Osteoblast (primary cell): ENCODE data around the gene POTEJ. TPM values are rescaled to one million over a fixed set of nuclear protein-coding genes. Genes with fewer than 3 reads are reported as not detected.
"Not testable (repeated sequence)": the region's sequence is repeated elsewhere in the genome, so short reads cannot be mapped to it uniquely, and the experiment has no call there.

Experiments
- DNase-seq: peaks from one replicate; pipeline ENCODE4 v3.0.0; 2011; ENCODE audit warnings: low spot score, mixed read lengths; ENCODE audit not compliant: insufficient read length; ENCODE audit errors: missing footprints
- H2AFZ ChIP-seq: 2 replicates; pipeline ENCODE4 v1.6.0; 2011; ENCODE audit warnings: mild to moderate bottlenecking, low read length
- H3K27ac ChIP-seq: 2 replicates; pipeline ENCODE4 v1.5.1; 2011; ENCODE audit warnings: mild to moderate bottlenecking, low read depth, low read length, moderate library complexity
- H3K27me3 ChIP-seq: 2 replicates; pipeline ENCODE4 v1.6.0; 2012; ENCODE audit warnings: mild to moderate bottlenecking, control low read depth, inconsistent platforms, low read length, moderate library complexity; ENCODE audit not compliant: insufficient read depth
- H3K36me3 ChIP-seq: 2 replicates; pipeline ENCODE4 v1.5.1; 2011; ENCODE audit warnings: mild to moderate bottlenecking, low read length, control low read depth, moderate library complexity; ENCODE audit not compliant: insufficient read depth
- H3K4me1 ChIP-seq: 2 replicates; pipeline ENCODE4 v1.5.1; 2011; ENCODE audit warnings: mild to moderate bottlenecking, low read length, control low read depth, moderate library complexity; ENCODE audit not compliant: insufficient read depth
- H3K4me2 ChIP-seq: 2 replicates; pipeline ENCODE4 v1.6.0; 2011; ENCODE audit warnings: mild to moderate bottlenecking, low read length; ENCODE audit not compliant: insufficient read depth
- H3K4me3 ChIP-seq: fragments of 200-600 bp; sonication (generic); 3 replicates; pipeline ENCODE4 v1.5.1; 2012; ENCODE audit warnings: mild to moderate bottlenecking, low read length, inconsistent platforms; ENCODE audit not compliant: insufficient read depth
- H3K79me2 ChIP-seq: 2 replicates; pipeline ENCODE4 v1.6.0; 2012; ENCODE audit warnings: mild to moderate bottlenecking, low read length, control low read depth, inconsistent platforms; ENCODE audit not compliant: insufficient read depth
- H3K9me3 ChIP-seq: 2 replicates; pipeline ENCODE4 v1.5.1; 2011; ENCODE audit warnings: low read depth, low read length, control low read depth
- H4K20me1 ChIP-seq: 2 replicates; pipeline ENCODE4 v1.6.0; 2012; ENCODE audit warnings: mild to moderate bottlenecking, low read length, control low read depth; ENCODE audit not compliant: insufficient read depth
- total RNA-seq: library from RNA; depleted of rRNA; stranded (reverse); fragments of >200 nt; gene quantifications from 2 replicates; pipeline ENCODE4 v1.2.3, GENCODE V29; 2012

POTEJ gene
- total RNA-seq, result not detected in 2 replicates

DNA sequence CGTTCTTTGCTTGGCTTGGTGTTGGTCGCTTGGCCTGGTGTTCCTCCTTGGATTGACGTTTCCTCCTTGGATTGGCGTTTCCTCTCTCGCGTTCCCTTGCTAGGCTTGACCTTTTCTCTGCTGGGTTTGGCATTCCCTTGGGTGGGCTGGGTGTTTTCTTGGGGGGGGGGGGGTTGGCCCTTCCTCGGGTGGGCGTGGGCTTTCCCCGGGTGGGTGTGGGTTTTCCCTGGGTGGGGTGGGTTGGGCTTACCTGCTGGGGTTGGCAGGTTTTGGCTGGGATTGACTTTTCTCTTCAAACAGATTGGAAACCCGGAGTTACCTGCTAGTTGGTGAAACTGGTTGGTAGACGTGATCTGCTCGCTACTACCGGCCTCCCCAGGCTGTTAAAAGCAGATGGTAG lies at the start of gene POTEJ:
TSS of gene POTEJ (plus strand) at position 301 of the 400 bp plus-strand sequence. CDS start at position 394, 93 bp downstream.
- not testable (repeated sequence) for DNase-seq, H2AFZ ChIP-seq, H3K36me3 ChIP-seq, H3K27me3 ChIP-seq, H3K4me1 ChIP-seq, H3K4me2 ChIP-seq, H4K20me1 ChIP-seq, H3K4me3 ChIP-seq, H3K27ac ChIP-seq, H3K79me2 ChIP-seq, H3K9me3 ChIP-seq

DNA sequence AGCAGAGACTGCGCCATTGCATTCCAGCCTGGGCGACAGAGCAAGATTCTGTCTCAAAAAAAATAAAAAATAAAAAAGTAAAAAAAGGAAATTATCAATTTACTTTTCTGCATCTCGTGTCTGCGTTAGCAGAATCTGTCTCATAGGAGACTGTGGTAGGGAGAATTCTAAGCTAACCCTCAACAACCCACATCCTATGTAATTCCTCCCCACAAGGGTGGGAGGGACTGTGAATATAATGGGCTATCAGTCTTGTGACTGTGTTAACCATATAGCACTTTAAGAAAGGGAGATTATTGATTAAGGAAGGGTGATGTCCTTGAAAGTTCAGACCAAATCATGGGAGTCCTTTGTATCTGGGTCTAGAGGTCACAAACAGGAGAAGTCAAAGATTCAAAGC lies 45.1 kb upstream of the POTEJ start:
- H3K4me3 ChIP-seq, H3K36me3 ChIP-seq, H4K20me1 ChIP-seq, H2AFZ ChIP-seq, H3K4me1 ChIP-seq, DNase-seq, H3K4me2 ChIP-seq, H3K27me3 ChIP-seq, H3K79me2 ChIP-seq, H3K27ac ChIP-seq, H3K9me3 ChIP-seq: not testable (repeated sequence)

DNA sequence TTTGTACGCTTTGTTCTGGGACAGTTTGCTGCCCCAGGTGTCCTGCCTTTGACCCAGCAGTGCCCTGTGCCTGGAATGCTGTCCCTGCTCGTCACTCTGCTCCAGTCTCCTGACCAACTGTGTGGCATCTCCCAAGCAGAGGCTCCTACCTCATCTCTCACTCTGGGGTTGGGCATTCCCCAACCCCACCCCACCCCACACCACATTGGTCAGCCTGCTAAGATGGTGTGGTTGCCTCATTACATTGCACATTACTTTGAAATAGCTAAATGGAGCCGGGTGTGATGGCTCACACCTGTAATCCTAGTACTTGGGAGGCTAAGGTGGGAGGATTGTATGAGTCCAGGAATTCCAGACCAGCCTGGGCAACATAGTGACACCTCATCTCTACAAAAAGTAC lies 39.3 kb upstream of the POTEJ start:
- not testable (repeated sequence) for H3K4me3 ChIP-seq, H3K4me1 ChIP-seq, H4K20me1 ChIP-seq, DNase-seq, H3K9me3 ChIP-seq, H3K36me3 ChIP-seq, H3K27me3 ChIP-seq, H2AFZ ChIP-seq, H3K4me2 ChIP-seq, H3K79me2 ChIP-seq, H3K27ac ChIP-seq

DNA sequence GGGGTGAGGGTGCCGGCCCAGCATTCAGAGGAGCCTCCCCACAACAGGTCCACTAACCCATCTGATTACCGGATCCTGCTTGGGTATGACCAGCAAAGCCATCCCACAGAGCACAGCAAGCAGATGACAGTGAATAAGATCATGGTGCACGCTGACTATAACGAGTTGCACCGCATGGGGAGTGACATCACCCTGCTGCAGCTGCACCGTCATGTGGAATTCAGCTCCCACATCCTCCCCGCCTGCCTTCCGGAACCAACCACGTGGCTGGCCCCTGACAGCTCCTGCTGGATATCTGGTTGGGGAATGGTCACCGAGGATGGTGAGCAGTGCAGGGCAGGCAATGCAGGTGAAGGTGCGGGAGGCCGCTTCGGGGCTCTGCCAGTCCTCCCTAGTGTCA lies 37.0 kb upstream of the POTEJ start:
- not testable (repeated sequence) for H3K9me3 ChIP-seq, H3K27me3 ChIP-seq, DNase-seq

DNA sequence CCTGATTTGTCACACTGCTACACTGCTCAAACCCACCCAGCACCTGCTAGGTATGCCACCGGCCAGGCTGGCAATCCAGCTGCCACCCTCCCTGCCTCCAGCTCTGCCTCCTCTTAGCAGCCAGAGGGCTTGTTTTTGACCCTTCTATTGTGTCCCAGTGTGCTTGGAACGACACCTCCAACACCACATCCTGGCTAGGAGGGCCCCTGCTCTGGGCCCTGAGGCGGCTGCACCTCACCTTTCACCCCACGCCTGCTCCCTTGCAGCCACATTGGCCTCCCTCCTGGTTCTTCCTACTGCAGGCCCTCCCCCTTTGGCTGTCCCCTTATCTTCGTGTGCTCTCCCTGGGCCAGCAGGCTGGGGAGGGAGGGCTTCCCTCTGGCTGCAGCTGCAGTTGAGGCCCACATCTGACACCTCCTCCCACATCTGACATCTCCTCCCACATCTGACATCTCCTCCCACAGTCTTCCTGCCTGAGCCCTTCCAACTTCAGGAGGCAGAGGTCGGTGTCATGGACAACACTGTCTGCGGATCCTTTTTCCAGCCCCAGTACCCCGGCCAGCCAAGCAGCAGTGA lies 34.9 kb upstream of the POTEJ start:
- H3K36me3 ChIP-seq, H3K27ac ChIP-seq, H3K4me2 ChIP-seq, H3K9me3 ChIP-seq, H4K20me1 ChIP-seq, H3K79me2 ChIP-seq, H3K4me3 ChIP-seq, H2AFZ ChIP-seq, DNase-seq, H3K27me3 ChIP-seq, H3K4me1 ChIP-seq: not testable (repeated sequence)

More for the DNA sequence above, 37.0 kb upstream of the POTEJ start:
- not testable (repeated sequence) for H3K27ac ChIP-seq, H4K20me1 ChIP-seq, H3K4me3 ChIP-seq, H3K4me2 ChIP-seq, H2AFZ ChIP-seq, H3K36me3 ChIP-seq, H3K4me1 ChIP-seq, H3K79me2 ChIP-seq

DNA sequence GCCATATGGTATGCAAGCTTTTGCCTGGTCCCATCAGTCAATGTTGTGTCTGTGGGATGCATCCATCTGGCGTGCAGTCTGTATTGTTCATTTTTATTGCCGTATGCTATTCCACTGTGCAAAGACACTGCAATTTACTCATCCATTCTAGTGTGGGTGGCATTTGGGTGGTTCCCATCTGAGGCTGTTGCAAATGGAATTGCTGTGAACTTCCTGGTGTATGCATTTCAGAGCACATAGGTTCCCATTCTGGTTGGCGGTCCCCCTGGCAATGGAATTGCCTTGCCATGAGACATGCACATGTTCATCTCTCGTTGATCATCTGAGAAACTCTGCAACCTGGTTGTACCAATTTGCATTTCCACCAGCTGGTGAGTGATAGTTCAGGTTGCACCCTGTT lies 33.7 kb upstream of the POTEJ start:
- not testable (repeated sequence) for H3K9me3 ChIP-seq, H4K20me1 ChIP-seq, H3K79me2 ChIP-seq, DNase-seq, H2AFZ ChIP-seq, H3K36me3 ChIP-seq, H3K27me3 ChIP-seq, H3K4me1 ChIP-seq, H3K4me2 ChIP-seq, H3K4me3 ChIP-seq, H3K27ac ChIP-seq

DNA sequence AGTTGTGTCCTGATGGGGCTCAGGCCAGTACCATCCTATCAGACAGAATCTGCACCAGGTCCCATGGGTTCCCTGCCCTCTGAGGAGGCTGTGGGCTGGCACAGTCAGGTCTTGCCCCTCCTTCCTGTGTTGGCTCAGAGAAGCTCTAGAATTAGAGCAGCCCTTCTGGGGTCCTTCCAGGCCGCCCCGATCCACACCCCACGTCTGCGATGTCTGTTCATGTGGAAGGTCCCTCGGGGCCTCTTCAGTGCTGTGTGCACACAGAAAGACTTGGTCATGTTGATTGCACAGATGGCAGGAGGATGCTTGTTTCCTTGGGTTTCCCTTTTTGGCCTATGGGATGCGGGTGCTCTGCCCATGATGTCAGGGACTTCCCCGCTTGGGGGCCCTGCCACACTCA lies 32.1 kb upstream of the POTEJ start:
- not testable (repeated sequence) for H4K20me1 ChIP-seq, H3K79me2 ChIP-seq, H3K36me3 ChIP-seq, H2AFZ ChIP-seq, H3K4me2 ChIP-seq, H3K4me1 ChIP-seq, H3K4me3 ChIP-seq, DNase-seq, H3K27me3 ChIP-seq, H3K9me3 ChIP-seq, H3K27ac ChIP-seq

DNA sequence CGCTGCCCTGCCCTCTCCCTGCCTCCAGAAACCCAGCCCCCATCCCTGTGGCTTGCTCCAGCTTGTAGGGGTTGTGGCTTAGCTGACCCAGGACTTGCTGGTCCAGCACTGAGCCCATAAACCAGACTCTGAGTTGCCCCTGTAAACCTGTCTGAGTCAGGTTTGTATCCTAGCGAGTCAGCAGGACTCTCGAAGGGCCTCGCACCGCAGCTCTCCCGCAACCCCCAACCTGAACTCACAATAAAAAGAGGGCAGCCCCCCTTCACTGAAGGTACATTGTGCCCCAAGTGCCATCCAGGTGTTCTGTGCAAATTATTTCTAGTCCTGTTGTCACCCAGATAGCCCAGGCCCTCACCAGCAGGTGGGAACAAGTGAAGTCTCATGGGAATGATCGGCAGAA lies 29.7 kb upstream of the POTEJ start:
- not testable (repeated sequence) for H3K9me3 ChIP-seq

DNA sequence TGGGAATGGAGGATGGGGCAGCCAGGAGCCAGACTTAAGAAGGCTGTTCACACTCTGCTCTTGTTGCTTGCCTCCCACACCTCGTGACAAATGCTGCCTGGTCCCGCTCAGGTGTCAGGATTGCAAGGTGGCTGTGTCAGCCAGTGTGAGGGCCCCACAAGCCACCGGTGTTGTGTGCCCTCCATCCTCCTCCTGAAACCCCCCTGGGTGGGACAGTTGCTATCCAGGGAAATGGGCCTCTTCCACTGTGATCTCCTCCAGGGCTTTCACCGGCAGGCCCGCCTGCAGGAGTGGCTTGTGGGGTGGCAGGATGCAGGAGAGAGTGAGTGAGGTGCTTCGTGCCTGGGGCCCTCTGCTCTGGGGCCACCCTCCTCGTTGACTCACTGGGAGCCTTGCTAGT lies 28.3 kb upstream of the POTEJ start:
- not testable (repeated sequence) for H4K20me1 ChIP-seq, DNase-seq, H3K4me2 ChIP-seq, H3K27ac ChIP-seq, H3K79me2 ChIP-seq, H3K36me3 ChIP-seq, H3K4me3 ChIP-seq, H3K27me3 ChIP-seq, H3K9me3 ChIP-seq, H3K4me1 ChIP-seq, H2AFZ ChIP-seq

More for the DNA sequence above, 29.7 kb upstream of the POTEJ start:
- H3K36me3 ChIP-seq, H3K79me2 ChIP-seq, H3K4me1 ChIP-seq, H3K27ac ChIP-seq, DNase-seq, H2AFZ ChIP-seq, H3K4me3 ChIP-seq, H3K4me2 ChIP-seq, H3K27me3 ChIP-seq, H4K20me1 ChIP-seq: not testable (repeated sequence)
